ENCODE data around the gene PCIF1. TPM values are rescaled to one million over a fixed set of nuclear protein-coding genes. Genes with fewer than 3 reads are reported as not detected.

The PCIF1 gene
- total RNA-seq, 1 donor from 2014 or later, result 9.5 TPM

- DNase-seq (ENCODE audit: low spot score), result no peak
- H3K36me3 Mint-ChIP-seq, result peaks cover 2% of the 10 kb centered on the region
- Histone ChIP-seq H3K4me2 (no peak overlapping the region), H4K20me1 (ENCODE audit: low read depth) (no peaks in the 10 kb centered on the region), H3K9me3 (ENCODE audit: low read depth) (no peaks in the 10 kb centered on the region), H3K27me3 (no peaks in the 10 kb centered on the region), H3K9ac (no peak overlapping the region), H3F3A (ENCODE audit: low read depth) (peaks cover 5% of the 10 kb centered on the region), H3K36me3 (no peaks in the 10 kb centered on the region), H3K4me1 (peaks cover 5% of the 10 kb centered on the region), H2AFZ (replicated peaks) (no peak overlapping the region), H3K27ac (no peak overlapping the region), H3K4me3 (no peak overlapping the region), H3K79me2 (ENCODE audit: low read depth) (no peaks in the 10 kb centered on the region)
- peaks cover 6% of the 10 kb centered on the region for H3K4me1 Mint-ChIP-seq
- no peak overlapping the region for H3K27ac Mint-ChIP-seq
- TF ChIP-seq EZH2 (IDR thresholded peaks at IDR 0.05), result no peak
- TF ChIP-seq EZH2phosphoT487 (IDR thresholded peaks at IDR 0.05), result no peak
- no peak for TF ChIP-seq CTCF (IDR thresholded peaks at IDR 0.05)
- no peaks in the 10 kb centered on the region for H3K9me3 Mint-ChIP-seq
- no peak overlapping the region for H3K4me3 Mint-ChIP-seq
- no peaks in the 10 kb centered on the region for H3K27me3 Mint-ChIP-seq (ENCODE audit: insufficient read depth, low read depth)
Observed at GRCh38 chr20:45965169-45966002, 30.9 kb downstream of the PCIF1 start.

GRCh38 chr20:45967551-45968080 lies 33.1 kb downstream of the PCIF1 start:
- Histone ChIP-seq H3K4me3 (no peak overlapping the region), H2AFZ (replicated peaks) (no peak overlapping the region), H3K36me3 (no peaks in the 10 kb centered on the region), H3K27ac (no peak overlapping the region), H3K27me3 (no peaks in the 10 kb centered on the region), H3F3A (ENCODE audit: low read depth) (peaks cover 23% of the 10 kb centered on the region), H3K9ac (no peak overlapping the region), H3K4me1 (peaks cover 14% of the 10 kb centered on the region), H3K9me3 (ENCODE audit: low read depth) (no peaks in the 10 kb centered on the region), H3K79me2 (ENCODE audit: low read depth) (peaks cover 8% of the 10 kb centered on the region), H4K20me1 (ENCODE audit: low read depth) (no peaks in the 10 kb centered on the region), H3K4me2 (no peak overlapping the region)
- TF ChIP-seq EZH2 (IDR thresholded peaks at IDR 0.05), result no peak
- TF ChIP-seq CTCF (IDR thresholded peaks at IDR 0.05), result no peak
- TF ChIP-seq EZH2phosphoT487 (IDR thresholded peaks at IDR 0.05), result no peak
- no peak for DNase-seq (ENCODE audit: low spot score)
- peaks cover 2% of the 10 kb centered on the region for H3K36me3 Mint-ChIP-seq
- no peak overlapping the region for H3K4me3 Mint-ChIP-seq
- peaks cover 12% of the 10 kb centered on the region for H3K4me1 Mint-ChIP-seq
- H3K27me3 Mint-ChIP-seq (ENCODE audit: insufficient read depth, low read depth), result peaks cover 3% of the 10 kb centered on the region
- H3K27ac Mint-ChIP-seq, result no peak overlapping the region
- H3K9me3 Mint-ChIP-seq, result no peaks in the 10 kb centered on the region

GRCh38 chr20:45968081-45968671 lies 33.7 kb downstream of the PCIF1 start:
- H3K27me3 Mint-ChIP-seq (ENCODE audit: insufficient read depth, low read depth), result peaks cover 3% of the 10 kb centered on the region

More at GRCh38 chr20:45968081-45968671, 33.7 kb downstream of the PCIF1 start:
- H3K9me3 ChIP-seq (ENCODE audit: low read depth), result no peaks in the 10 kb centered on the region
- TF ChIP-seq CTCF (IDR thresholded peaks at IDR 0.05), result no peak
- TF ChIP-seq EZH2 (IDR thresholded peaks at IDR 0.05), result no peak
- no peak for TF ChIP-seq EZH2phosphoT487 (IDR thresholded peaks at IDR 0.05)
- H3K9ac ChIP-seq, result no peak overlapping the region
- no peaks in the 10 kb centered on the region for H3K9me3 Mint-ChIP-seq
- no peak overlapping the region for H3K27ac Mint-ChIP-seq
- no peak overlapping the region for H3K4me3 Mint-ChIP-seq
- H3K36me3 Mint-ChIP-seq, result no peaks in the 10 kb centered on the region
- no peaks in the 10 kb centered on the region for H3K27me3 ChIP-seq
- no peaks in the 10 kb centered on the region for H3K36me3 ChIP-seq
- peaks cover 14% of the 10 kb centered on the region for H3K4me1 ChIP-seq
- no peak overlapping the region for H2AFZ ChIP-seq (replicated peaks)
- no peak overlapping the region for H3K4me2 ChIP-seq
- peaks cover 28% of the 10 kb centered on the region for H3F3A ChIP-seq (ENCODE audit: low read depth)
- no peak for DNase-seq (ENCODE audit: low spot score)
- no peak overlapping the region for H3K27ac ChIP-seq
- peaks cover 13% of the 10 kb centered on the region for H3K4me1 Mint-ChIP-seq
- peaks cover 8% of the 10 kb centered on the region for H3K79me2 ChIP-seq (ENCODE audit: low read depth)
- H4K20me1 ChIP-seq (ENCODE audit: low read depth), result no peaks in the 10 kb centered on the region
- no peak overlapping the region for H3K4me3 ChIP-seq
